GM12878 (cell line): ENCODE data around the gene ADGRD1. TPM values are rescaled to one million over a fixed set of nuclear protein-coding genes. Genes with fewer than 3 reads are reported as not detected.

Source experiments
- ATF3 ChIP-seq: IDR thresholded peaks from 2 replicates; pipeline ENCODE4 v1.6.1; 2011; ENCODE audit warnings: low read depth, mild to moderate bottlenecking, low read length, moderate library complexity, borderline replicate concordance; ENCODE audit errors: extremely low read depth
- CEBPZ ChIP-seq: fragments of 150-350 bp; IDR thresholded peaks from 2 replicates; pipeline ENCODE4 v1.6.1; 2016; ENCODE audit warnings: low read depth, low read length
- HSF1 ChIP-seq: fragments of 150-350 bp; IDR thresholded peaks from 2 replicates; pipeline ENCODE4 v1.6.1; 2014; ENCODE audit warnings: mild to moderate bottlenecking, low read depth, low read length
- IKZF2 ChIP-seq, 2 experiments: fragments of 450-650 bp; IDR thresholded peaks; 2 replicates each; pipeline ENCODE4 v1.6.1; 2017; ENCODE audit warnings: mild to moderate bottlenecking in 2 of 2, moderate library complexity in 2 of 2
- KLF5 ChIP-seq: fragments of 450-650 bp; IDR thresholded peaks from 2 replicates; pipeline ENCODE4 v1.6.1; 2014; ENCODE audit warnings: mild to moderate bottlenecking; ENCODE audit not compliant: partially characterized antibody
- POLR2A ChIP-seq: IDR thresholded peaks from 2 replicates; pipeline ENCODE4 v1.6.1; 2011; ENCODE audit warnings: low read depth, mild to moderate bottlenecking, low read length
- POLR2AphosphoS5 ChIP-seq: IDR thresholded peaks from 2 replicates; pipeline ENCODE4 v1.6.1; 2011; ENCODE audit warnings: mild to moderate bottlenecking, low read length, inconsistent platforms
- SMAD5 ChIP-seq: IDR thresholded peaks from 2 replicates; pipeline ENCODE4 v1.6.1; 2016; ENCODE audit warnings: antibody characterized with exemption, low read depth
- STAT1 ChIP-seq: fragments of 450-650 bp; conservative IDR thresholded peaks from 2 replicates; pipeline ENCODE4 v1.6.1; 2014; ENCODE audit warnings: antibody characterized with exemption, mild to moderate bottlenecking
- ZNF592 ChIP-seq: fragments of 450-650 bp; IDR thresholded peaks from 2 replicates; pipeline ENCODE4 v1.6.1; 2017; ENCODE audit warnings: mild to moderate bottlenecking, moderate library complexity
- polyA plus RNA-seq, 11 experiments: library from polyadenylated mRNA; depleted of rRNA in 4 of 11; unstranded in 6 of 11; stranded (reverse) in 5 of 11; fragments of >200 nt; fragmentation: Nextera tagmentation in 4 of 11; fragmentation: Illumina TruSeq in 1 of 11; extraction: Ambion mirVana in 4 of 11; extraction: Trizol in 1 of 11; gene quantifications; 1 replicate in 1 of 11; 2 replicates in 10 of 11; pipeline versions ENCODE4 v1.2.1 to v1.2.3, GENCODE V29; 2011 to 2016; ENCODE audit warnings: inconsistent platforms in 2 of 11, missing spikeins in 2 of 11, low read depth in 1 of 11
- total RNA-seq, 4 experiments: library from RNA; depleted of rRNA in 3 of 4; stranded (reverse); fragments of >200 nt in 3 of 4; fragmentation: Illumina TruSeq in 1 of 4; extraction: Trizol in 1 of 4; gene quantifications; 2 replicates each; pipeline versions ENCODE4 v1.2.1 to v1.2.3, GENCODE V29; 2013 to 2021

Gene ADGRD1
- total and polyA plus RNA-seq, 10 of the 15 experiments (the other 5 are each of a cell fraction or from before 2014, with no cell fraction given), result 0.15 to 12.7 (median 1.2) TPM

GRCh38 chr12:131122631-131123030, 168.9 kb downstream of the ADGRD1 start (continued):
- no peak for TF ChIP-seq HSF1
- no peak for TF ChIP-seq STAT1
- no peak for TF ChIP-seq CEBPZ
- no peak for TF ChIP-seq ZNF592
- TF ChIP-seq ATF3, result no peak
- TF ChIP-seq POLR2A, result no peak
- no peak for TF ChIP-seq IKZF2 (IDR thresholded peaks at IDR 0.05)
- no peak for TF ChIP-seq POLR2AphosphoS5
- TF ChIP-seq SMAD5, result no peak
- no peak for TF ChIP-seq KLF5
- TF ChIP-seq, all 136 proteins: peak for 0
